RWPE1 (cell line): ENCODE results near the gene MAST2.

Experiments used
- CTCF ChIA-PET: fragments of 350-600 bp; sonication (Branson Sonifier 250); formaldehyde crosslinking; extraction: SDS; loops from one replicate; lab custom pipeline; 2021; lab: Yijun Ruan, JAX
- POLR2A ChIA-PET: fragments of 400-600 bp; formaldehyde crosslinking; extraction: SDS; loops from one replicate; lab custom pipeline; 2020; ENCODE audit warnings: antibody characterized with exemption; ENCODE audit not compliant: low non-redundant PET; lab: Yijun Ruan, JAX
- DNase-seq: peaks from one replicate; pipeline ENCODE4 v3.0.0; 2012; ENCODE audit warnings: low spot score
- H3K27ac ChIP-seq: fragments of 450-650 bp; 2 replicates; pipeline ENCODE4 v1.5.1; 2017
- TF ChIP-seq, protein P1 (sequence below): fragments of 450-650 bp; conservative IDR thresholded peaks from 2 replicates; pipeline ENCODE4 v1.5.1; 2017; ENCODE audit warnings: low read depth, mild to moderate bottlenecking

The MAST2 gene

GRCh38 chr1:45820788-45821187, 17.4 kb downstream of the MAST2 start:
- TF ChIP-seq, protein P1, sequence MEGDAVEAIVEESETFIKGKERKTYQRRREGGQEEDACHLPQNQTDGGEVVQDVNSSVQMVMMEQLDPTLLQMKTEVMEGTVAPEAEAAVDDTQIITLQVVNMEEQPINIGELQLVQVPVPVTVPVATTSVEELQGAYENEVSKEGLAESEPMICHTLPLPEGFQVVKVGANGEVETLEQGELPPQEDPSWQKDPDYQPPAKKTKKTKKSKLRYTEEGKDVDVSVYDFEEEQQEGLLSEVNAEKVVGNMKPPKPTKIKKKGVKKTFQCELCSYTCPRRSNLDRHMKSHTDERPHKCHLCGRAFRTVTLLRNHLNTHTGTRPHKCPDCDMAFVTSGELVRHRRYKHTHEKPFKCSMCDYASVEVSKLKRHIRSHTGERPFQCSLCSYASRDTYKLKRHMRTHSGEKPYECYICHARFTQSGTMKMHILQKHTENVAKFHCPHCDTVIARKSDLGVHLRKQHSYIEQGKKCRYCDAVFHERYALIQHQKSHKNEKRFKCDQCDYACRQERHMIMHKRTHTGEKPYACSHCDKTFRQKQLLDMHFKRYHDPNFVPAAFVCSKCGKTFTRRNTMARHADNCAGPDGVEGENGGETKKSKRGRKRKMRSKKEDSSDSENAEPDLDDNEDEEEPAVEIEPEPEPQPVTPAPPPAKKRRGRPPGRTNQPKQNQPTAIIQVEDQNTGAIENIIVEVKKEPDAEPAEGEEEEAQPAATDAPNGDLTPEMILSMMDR: no peak
- ChIA-PET CTCF (no interaction called here), POLR2A (no interaction called here)
- H3K27ac ChIP-seq: no peak overlapping the region
- DNase-seq: no peak

DNA sequence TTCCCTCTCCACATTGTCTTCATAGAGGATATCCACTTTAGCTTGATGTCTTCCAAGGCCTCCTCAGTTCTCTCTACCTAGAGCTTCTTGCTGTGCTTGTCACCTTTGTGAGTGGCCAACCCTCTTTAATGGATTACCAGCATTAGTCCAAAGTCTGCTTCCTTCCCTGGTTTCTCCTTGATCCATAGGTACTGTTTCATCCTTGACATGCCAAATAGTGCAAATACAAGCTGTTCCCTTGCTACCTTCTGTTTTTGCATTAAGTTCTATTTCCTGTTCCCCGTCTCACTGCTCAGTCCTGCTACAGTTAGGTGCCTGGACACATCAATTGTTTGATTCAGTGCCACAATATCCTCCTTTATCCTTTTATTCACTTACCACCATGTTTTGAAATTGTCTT, 19.2 kb downstream of the MAST2 start:
- no peak overlapping the region for H3K27ac ChIP-seq
- ChIA-PET CTCF (interaction anchor here (0.5 kb wide), 1 partner anchor 16 kb away, joined by 3 read pairs; no protein-coding TSS in a partner anchor), POLR2A (no interaction called here)
- TF ChIP-seq, protein P1: no peak
- no peak for DNase-seq

DNA sequence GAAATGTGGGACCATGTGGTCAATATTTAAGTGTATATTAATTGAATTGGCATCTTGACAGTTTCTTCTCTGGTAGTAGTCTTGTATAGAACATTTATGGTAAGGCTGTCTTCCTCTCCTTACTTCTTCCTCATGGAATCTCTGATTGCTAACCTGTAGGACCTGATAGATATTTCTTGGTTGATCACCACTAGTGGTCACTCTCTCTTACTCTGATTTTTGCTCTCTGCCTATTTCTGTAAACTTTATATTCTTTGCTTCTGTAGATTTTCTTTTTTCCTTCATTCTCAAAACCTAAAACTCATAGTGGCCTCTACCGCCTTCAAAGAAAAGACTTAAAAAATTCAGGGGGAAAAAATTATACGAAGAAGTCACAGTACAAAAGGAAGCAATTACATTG, 21.2 kb downstream of the MAST2 start:
- TF ChIP-seq, protein P1: no peak
- ChIA-PET POLR2A (no interaction called here), CTCF (interaction anchor here (0.6 kb wide), 1 partner anchor 36 kb away, joined by 3 read pairs; no protein-coding TSS in a partner anchor)
- no peak overlapping the region for H3K27ac ChIP-seq
- DNase-seq: no peak

DNA sequence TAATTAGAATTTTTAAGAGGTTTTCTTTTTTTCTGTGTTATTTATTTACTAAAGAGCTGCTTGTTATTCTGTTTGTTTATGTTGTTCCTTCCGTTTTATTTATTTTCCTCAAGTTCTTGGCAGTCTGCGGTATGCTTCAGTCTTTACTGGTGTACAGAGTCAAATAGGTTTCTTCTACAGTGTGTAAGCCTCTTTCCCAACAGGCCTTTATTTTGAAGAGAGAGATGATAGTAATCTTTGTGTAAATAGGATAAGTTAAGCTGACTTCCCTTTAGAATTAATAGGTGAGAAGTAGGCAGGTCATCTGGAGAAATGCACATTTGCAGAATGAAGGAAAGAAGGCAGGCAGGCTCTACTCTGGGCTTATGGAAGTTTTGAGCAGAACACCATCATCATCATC, 23.8 kb downstream of the MAST2 start:
- TF ChIP-seq, protein P1: no peak
- DNase-seq: no peak
- ChIA-PET POLR2A (no interaction called here), CTCF (interaction anchor here (0.6 to 0.7 kb wide), 6 partner anchors 15 to 1974 kb away, joined by 3 to 5 read pairs (median 3); no protein-coding TSS in a partner anchor)
- H3K27ac ChIP-seq: no peak overlapping the region

- H3K27ac ChIP-seq: no peak overlapping the region
- no peak for DNase-seq
- POLR2A ChIA-PET: no interaction called here
- TF ChIP-seq, protein P1: no peak
- CTCF ChIA-PET: interaction anchor here (0.6 kb wide), 1 partner anchor 16 kb away, joined by 3 read pairs; no protein-coding TSS in a partner anchor
Measured at GRCh38 chr1:45828841-45829240, 25.4 kb downstream of the MAST2 start.

GRCh38 chr1:45833361-45833760, 29.9 kb downstream of the MAST2 start:
- ChIA-PET CTCF (interaction anchor here (0.6 kb wide), 1 partner anchor 18 kb away, joined by 3 read pairs; no protein-coding TSS in a partner anchor), POLR2A (no interaction called here)
- H3K27ac ChIP-seq: no peak overlapping the region
- no peak for DNase-seq
- TF ChIP-seq, protein P1: no peak
